ENCODE results near the gene NENF.

Gene NENF

GRCh38 chr1:212458817-212459216 lies 26.1 kb downstream of the NENF start:
- H3K4me1 ChIP-seq (ENCODE audit: low read depth, poor library complexity, severe bottlenecking) = peaks cover 11% of the 10 kb centered on the region
- no peak for TF ChIP-seq CTCF (conservative IDR thresholded peaks at IDR 0.05; ENCODE audit: low read depth, low read length)
- no peak overlapping the region for H3K4me3 ChIP-seq (IDR thresholded peaks at IDR 0.05; ENCODE audit: insufficient read depth, low read depth, low read length)
- H3K27ac ChIP-seq = no peak overlapping the region
- H4K20me1 ChIP-seq (ENCODE audit: insufficient read depth) = no peaks in the 10 kb centered on the region
- H3K36me3 ChIP-seq (ENCODE audit: insufficient read depth) = no peaks in the 10 kb centered on the region
- no peak overlapping the region for H3K4me2 ChIP-seq
- H2AFZ ChIP-seq (ENCODE audit: low read depth) = no peak overlapping the region
- no peaks in the 10 kb centered on the region for H3K79me2 ChIP-seq (ENCODE audit: insufficient read depth, low read depth)
- no peak overlapping the region for H3K9ac ChIP-seq
- H3K27me3 ChIP-seq (ENCODE audit: insufficient read depth, low read depth) = no peaks in the 10 kb centered on the region

- Histone ChIP-seq H3K27ac (no peak overlapping the region), H3K27me3 (ENCODE audit: insufficient read depth, low read depth) (no peaks in the 10 kb centered on the region), H3K36me3 (ENCODE audit: insufficient read depth) (no peaks in the 10 kb centered on the region), H3K79me2 (ENCODE audit: insufficient read depth, low read depth) (no peaks in the 10 kb centered on the region), H4K20me1 (ENCODE audit: insufficient read depth) (no peaks in the 10 kb centered on the region), H3K9ac (no peak overlapping the region), H2AFZ (ENCODE audit: low read depth) (no peak overlapping the region), H3K4me3 (IDR thresholded peaks at IDR 0.05; ENCODE audit: insufficient read depth, low read depth, low read length) (no peak overlapping the region), H3K4me2 (no peak overlapping the region), H3K4me1 (ENCODE audit: low read depth, poor library complexity, severe bottlenecking) (peaks cover 11% of the 10 kb centered on the region)
- no peak for TF ChIP-seq CTCF (conservative IDR thresholded peaks at IDR 0.05; ENCODE audit: low read depth, low read length)
These were observed 26.9 kb downstream of the NENF start for GRCh38 chr1:212459656-212460055.

- H4K20me1 ChIP-seq (ENCODE audit: insufficient read depth) = no peaks in the 10 kb centered on the region
- no peak overlapping the region for H3K9ac ChIP-seq
- H2AFZ ChIP-seq (ENCODE audit: low read depth) = no peak overlapping the region
- no peaks in the 10 kb centered on the region for H3K79me2 ChIP-seq (ENCODE audit: insufficient read depth, low read depth)
- no peaks in the 10 kb centered on the region for H3K27me3 ChIP-seq (ENCODE audit: insufficient read depth, low read depth)
- TF ChIP-seq CTCF (conservative IDR thresholded peaks at IDR 0.05; ENCODE audit: low read depth, low read length) = no peak
- no peak overlapping the region for H3K27ac ChIP-seq
- H3K36me3 ChIP-seq (ENCODE audit: insufficient read depth) = no peaks in the 10 kb centered on the region
- peaks cover 11% of the 10 kb centered on the region for H3K4me1 ChIP-seq (ENCODE audit: low read depth, poor library complexity, severe bottlenecking)
- no peak overlapping the region for H3K4me2 ChIP-seq
- H3K4me3 ChIP-seq (IDR thresholded peaks at IDR 0.05; ENCODE audit: insufficient read depth, low read depth, low read length) = no peak overlapping the region
These were observed 27.7 kb downstream of the NENF start for GRCh38 chr1:212460376-212460775.

GRCh38 chr1:212461916-212462660 lies 29.4 kb downstream of the NENF start:
- H2AFZ ChIP-seq (ENCODE audit: low read depth) = no peak overlapping the region
- TF ChIP-seq CTCF (conservative IDR thresholded peaks at IDR 0.05; ENCODE audit: low read depth, low read length) = no peak
- H3K4me1 ChIP-seq (ENCODE audit: low read depth, poor library complexity, severe bottlenecking) = peaks cover 7% of the 10 kb centered on the region
- H3K79me2 ChIP-seq (ENCODE audit: insufficient read depth, low read depth) = no peaks in the 10 kb centered on the region
- H4K20me1 ChIP-seq (ENCODE audit: insufficient read depth) = no peaks in the 10 kb centered on the region
- no peak overlapping the region for H3K4me2 ChIP-seq
- H3K27me3 ChIP-seq (ENCODE audit: insufficient read depth, low read depth) = no peaks in the 10 kb centered on the region
- no peaks in the 10 kb centered on the region for H3K36me3 ChIP-seq (ENCODE audit: insufficient read depth)
- H3K27ac ChIP-seq = no peak overlapping the region
- no peak overlapping the region for H3K9ac ChIP-seq
- H3K4me3 ChIP-seq (IDR thresholded peaks at IDR 0.05; ENCODE audit: insufficient read depth, low read depth, low read length) = no peak overlapping the region
